CD4-positive, alpha-beta T cell treated with Interferon alpha-2 for 1 hour (primary cell): ENCODE measurements around the gene ASF1A.

Source experiments
- DNase-seq, 2 donors: peaks; one replicate each; pipeline ENCODE4 v3.0.0-alpha.2; 2020 to 2022

The ASF1A gene

DNA sequence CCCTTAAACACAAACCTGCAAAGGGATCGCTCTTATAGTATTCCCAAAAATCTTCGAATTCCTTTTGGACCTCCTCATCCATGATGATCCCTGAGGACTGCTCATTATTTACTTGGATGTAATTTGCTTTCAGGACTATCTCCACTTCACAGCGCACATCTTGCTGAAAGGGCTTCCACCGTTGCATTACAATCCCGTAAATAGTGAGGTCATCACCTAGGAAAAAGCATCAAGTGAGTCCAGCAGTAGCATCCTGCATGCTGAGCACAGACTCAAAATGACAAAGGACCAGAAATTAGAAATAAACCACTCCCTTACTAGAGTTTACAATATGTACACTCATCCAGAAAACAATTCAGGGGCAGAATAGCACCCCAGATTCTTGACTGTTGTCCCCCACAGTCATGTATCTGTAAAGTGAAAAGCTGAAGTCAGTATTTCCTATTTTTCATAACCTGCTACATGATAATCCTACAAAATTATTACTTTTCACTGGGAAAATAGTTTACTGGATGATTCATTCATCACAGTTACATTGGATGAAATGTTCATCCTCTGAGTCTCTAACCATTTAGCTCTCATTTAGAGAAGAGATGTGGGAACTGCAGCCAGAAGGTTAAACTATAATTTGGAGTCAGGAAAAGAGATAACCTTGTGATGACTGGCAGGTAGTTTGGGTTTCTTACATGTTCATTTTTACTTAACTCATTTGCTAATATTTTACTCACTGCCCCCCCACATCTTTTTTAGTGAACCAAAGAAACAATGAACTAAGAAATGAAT, 23.8 kb downstream of the ASF1A start:
- no peak for DNase-seq

- DNase-seq = no peak
Measured at GRCh38 chr6:118918329-118918725, 24.4 kb downstream of the ASF1A start.

DNA sequence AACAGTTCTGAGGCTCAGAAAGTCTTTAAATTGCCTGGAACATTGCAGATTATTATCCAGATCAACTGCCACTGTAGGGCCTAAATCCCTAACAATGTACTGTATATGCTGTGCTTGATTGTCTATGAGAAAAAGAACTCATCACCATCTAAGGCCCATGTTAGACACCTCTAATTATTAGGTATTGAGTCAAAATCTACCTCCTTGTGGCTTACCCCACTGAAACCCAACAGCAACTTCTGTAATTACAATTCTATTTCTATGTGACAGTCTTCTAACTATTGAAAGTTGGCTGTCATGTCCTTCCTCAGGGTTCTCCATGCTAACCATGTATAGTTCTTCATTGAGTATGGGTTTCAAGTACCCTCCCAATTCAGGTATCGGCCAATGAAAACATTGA, 27.1 kb downstream of the ASF1A start:
- DNase-seq = no peak

- DNase-seq = no peak
Measured at GRCh38 chr6:118923035-118923434, 29.1 kb downstream of the ASF1A start.

- no peak for DNase-seq
Measured at GRCh38 chr6:118930680-118931079, 36.7 kb downstream of the ASF1A start.

GRCh38 chr6:118931436-118931835, 37.5 kb downstream of the ASF1A start:
- no peak for DNase-seq

- DNase-seq = no peak
Measured at GRCh38 chr6:118932421-118932820, 38.5 kb downstream of the ASF1A start.

- no peak for DNase-seq
Measured at GRCh38 chr6:118933855-118934460, 40.0 kb downstream of the ASF1A start.

- DNase-seq = peak; percentile 89 to 90
Measured at GRCh38 chr6:118934461-118935330, 40.7 kb downstream of the ASF1A start, which contains the start of gene MCM9. MCM9 (minus strand) TSS chr6:118935159; CDS start chr6:118931723, 3,436 bp downstream.

DNA sequence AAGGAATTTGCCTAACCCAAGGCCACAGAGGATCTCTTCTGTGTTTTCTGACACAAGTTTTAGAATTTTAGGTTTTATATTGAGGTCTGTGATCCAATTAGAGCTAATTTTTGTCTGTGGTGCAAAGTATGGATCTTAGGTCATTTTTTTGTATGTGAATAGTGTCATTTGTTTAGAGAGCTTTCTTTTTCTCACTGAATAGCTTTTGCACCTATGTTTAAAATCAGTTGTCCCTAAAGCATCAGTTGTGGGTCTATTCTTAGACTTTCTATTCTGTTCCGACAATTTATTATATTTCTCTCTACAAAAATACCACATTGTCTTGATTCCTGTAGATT, 41.3 kb downstream of the ASF1A start:
- DNase-seq = no peak

DNA sequence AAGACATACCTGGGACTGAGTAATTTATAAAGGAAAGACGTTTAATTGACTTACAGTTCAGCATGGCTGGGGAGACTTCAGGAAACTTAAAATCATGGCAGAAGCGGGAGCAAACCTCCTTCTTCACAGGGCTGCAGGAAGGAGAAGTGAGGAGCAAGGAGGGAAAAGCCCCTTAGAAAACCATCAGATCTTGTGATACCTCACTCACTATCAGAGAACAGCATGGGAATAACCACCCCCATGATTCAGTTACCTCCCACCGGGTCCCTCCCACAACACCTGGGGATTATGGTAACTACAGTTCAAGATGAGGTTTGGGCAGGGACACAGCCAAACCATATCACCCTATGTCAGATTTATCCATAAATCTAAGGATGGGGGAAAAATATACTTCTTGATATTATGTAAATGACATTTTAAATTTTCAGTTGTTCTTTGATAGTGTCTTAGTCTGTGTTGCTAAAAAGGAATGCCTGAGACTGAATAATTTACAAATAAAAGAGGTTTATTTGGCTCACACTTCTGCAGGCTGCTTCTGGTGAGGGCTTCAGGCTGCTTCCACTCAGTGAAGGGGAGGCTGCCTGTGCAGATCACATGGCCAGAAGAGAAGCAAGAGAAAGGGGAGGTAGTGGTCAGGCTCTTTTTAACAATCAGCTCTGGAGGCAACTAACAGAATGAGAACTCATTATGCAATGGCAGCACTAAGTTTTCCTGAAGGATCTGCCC, 42.2 kb downstream of the ASF1A start:
- no peak for DNase-seq

DNA sequence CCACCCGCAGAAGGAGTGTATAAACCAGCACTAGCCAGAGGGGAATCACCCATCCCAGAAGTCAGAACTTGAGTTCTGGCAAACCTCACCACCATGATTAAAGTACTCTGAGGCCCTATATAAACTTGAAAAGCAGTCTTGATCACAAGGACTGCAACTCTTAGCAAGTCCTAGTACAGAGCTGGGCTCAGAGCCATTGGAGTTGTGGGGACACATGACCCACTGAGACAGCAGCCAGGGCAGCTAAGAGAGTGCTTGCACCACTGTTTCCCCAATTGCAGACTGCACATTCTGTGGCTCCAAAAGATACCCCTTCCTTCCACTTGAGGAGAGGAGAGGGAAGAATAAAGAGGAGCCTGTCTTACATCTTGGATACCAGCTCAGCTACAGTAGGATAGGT, 45.7 kb downstream of the ASF1A start:
- no peak for DNase-seq

- DNase-seq = no peak
Measured at GRCh38 chr6:118940770-118941169, 46.8 kb downstream of the ASF1A start.

GRCh38 chr6:118945217-118945616, 51.3 kb downstream of the ASF1A start:
- DNase-seq = no peak

GRCh38 chr6:118952683-118953082, 58.7 kb downstream of the ASF1A start:
- no peak for DNase-seq

- no peak for DNase-seq
Measured at GRCh38 chr6:118953391-118953790, 59.4 kb downstream of the ASF1A start.
